Smooth muscle cell (in vitro differentiated cells): Measurements from ENCODE around the gene CFAP45. TPM values are rescaled to one million over a fixed set of nuclear protein-coding genes. Genes with fewer than 3 reads are reported as not detected.
A peak's percentile ranks its signal among the peaks of the same experiment; 100 is the strongest.

Experiments used
- DNase-seq: peaks from one replicate; lab custom pipeline; 2025; ENCODE audit not compliant: unreplicated experiment; lab: John Stamatoyannopoulos, UW
- H2AFZ ChIP-seq: fragments of 200-600 bp; sonication (generic); 2 replicates; pipeline ENCODE4 v1.6.0; 2016; ENCODE audit warnings: antibody characterized with exemption, low read depth, mild to moderate bottlenecking
- H3F3A ChIP-seq: fragments of 200-600 bp; sonication (generic); 2 replicates; pipeline ENCODE4 v1.6.0; 2017; ENCODE audit warnings: antibody characterized with exemption, low read depth
- H3K27ac ChIP-seq: fragments of 200-600 bp; sonication (generic); 2 replicates; pipeline ENCODE4 v1.5.1; 2016; ENCODE audit warnings: low read depth, mild to moderate bottlenecking
- H3K27me3 ChIP-seq: fragments of 200-600 bp; sonication (generic); 2 replicates; pipeline ENCODE4 v1.6.1; 2016; ENCODE audit warnings: low read depth, mild to moderate bottlenecking
- H3K36me3 ChIP-seq: fragments of 200-600 bp; sonication (generic); 2 replicates; pipeline ENCODE4 v1.5.1; 2016; ENCODE audit warnings: low read depth
- H3K4me1 ChIP-seq: fragments of 200-600 bp; sonication (generic); 2 replicates; pipeline ENCODE4 v1.5.1; 2016; ENCODE audit warnings: low read depth
- H3K4me2 ChIP-seq: fragments of 200-600 bp; sonication (generic); 2 replicates; pipeline ENCODE4 v1.6.0; 2016; ENCODE audit warnings: mild to moderate bottlenecking
- H3K4me3 ChIP-seq: fragments of 200-600 bp; sonication (generic); 2 replicates; pipeline ENCODE4 v1.5.1; 2016; ENCODE audit warnings: mild to moderate bottlenecking
- H3K79me2 ChIP-seq: fragments of 200-600 bp; sonication (generic); 2 replicates; pipeline ENCODE4 v1.6.0; 2016; ENCODE audit warnings: low read depth, mild to moderate bottlenecking
- H3K9ac ChIP-seq: fragments of 200-600 bp; sonication (generic); 2 replicates; pipeline ENCODE4 v1.6.0; 2016; ENCODE audit warnings: low read depth
- H3K9me3 ChIP-seq: fragments of 200-600 bp; sonication (generic); replicated peaks from 2 replicates; pipeline ENCODE4 v1.5.1; 2016; ENCODE audit warnings: low read depth
- H4K20me1 ChIP-seq: fragments of 200-600 bp; sonication (generic); 2 replicates; pipeline ENCODE4 v1.6.0; 2016; ENCODE audit warnings: low read depth
- WGBS: methylation state at CpG from one replicate; pipeline ENCODE4 v1.1.7; 2016; ENCODE audit warnings: low lambda C conversion rate; 5-methylcytosine and 5-hydroxymethylcytosine counted together
- polyA plus RNA-seq: library from polyadenylated mRNA; unstranded; fragments of >200 nt; fragmentation: Nextera tagmentation; extraction: Ambion mirVana; gene quantifications from 2 replicates; pipeline ENCODE4 v1.2.1, GENCODE V29; 2016
- total RNA-seq: library from RNA; depleted of rRNA; stranded (reverse); fragments of >200 nt; gene quantifications from 2 replicates; pipeline ENCODE4 v1.2.3, GENCODE V29; 2014
- TF ChIP-seq, protein P1 (sequence below): fragments of 200-600 bp; sonication (generic); IDR thresholded peaks from 2 replicates; pipeline ENCODE4 v1.5.1; 2017; ENCODE audit warnings: borderline replicate concordance, mild to moderate bottlenecking, antibody characterized with exemption; ENCODE audit not compliant: insufficient read depth, poor library complexity, severe bottlenecking

CFAP45 gene
- total and polyA plus RNA-seq, 2 experiments from 2014 or later, result 1.2 to 1.3 TPM

DNA sequence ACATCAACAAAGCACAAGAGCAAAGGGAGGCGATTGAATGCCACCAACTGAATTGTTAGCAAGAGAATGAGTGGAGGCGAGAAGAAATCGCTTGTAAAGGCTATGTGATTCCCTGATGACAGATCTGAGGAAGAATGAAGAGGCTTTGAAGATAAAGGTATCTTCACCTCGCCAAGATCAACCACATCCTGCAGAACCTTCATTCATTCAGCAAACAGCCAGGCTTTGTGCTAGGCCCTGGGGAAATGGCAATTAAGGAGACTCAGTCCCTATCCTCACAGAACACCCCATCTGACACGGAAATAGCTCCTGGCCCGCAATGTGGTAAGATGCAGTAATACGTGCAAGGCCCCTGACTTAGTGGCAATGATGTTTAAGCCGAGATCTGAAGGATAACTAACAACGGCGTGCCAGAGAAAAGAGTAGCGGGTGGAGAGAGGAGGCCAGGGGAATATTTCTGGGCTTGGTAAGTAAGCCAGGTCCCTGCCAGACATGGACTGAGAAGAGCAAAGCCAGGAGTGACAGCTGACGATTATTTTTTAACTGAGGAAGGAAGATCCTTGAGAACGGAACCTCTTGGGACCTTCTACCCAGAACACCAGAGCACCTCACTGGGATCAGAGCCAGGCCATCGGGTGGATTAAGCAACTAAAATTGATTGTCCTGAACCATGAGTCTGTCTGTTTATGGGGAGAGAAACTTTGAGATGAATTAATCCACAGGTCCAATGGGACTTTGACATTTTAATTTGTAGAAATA is 32.9 kb downstream of the CFAP45 start:
- H3K36me3 ChIP-seq, result no peaks in the 10 kb centered on the region
- H3K27ac ChIP-seq, result peak overlapping the region; percentile 7
- peaks cover 13% of the 10 kb centered on the region for H3K4me1 ChIP-seq
- 49% methylated on average over 14 of the region's 14 CpGs for WGBS
- H3K4me3 ChIP-seq, result no peak overlapping the region
- no peak overlapping the region for H3K9ac ChIP-seq
- TF ChIP-seq, protein P1, sequence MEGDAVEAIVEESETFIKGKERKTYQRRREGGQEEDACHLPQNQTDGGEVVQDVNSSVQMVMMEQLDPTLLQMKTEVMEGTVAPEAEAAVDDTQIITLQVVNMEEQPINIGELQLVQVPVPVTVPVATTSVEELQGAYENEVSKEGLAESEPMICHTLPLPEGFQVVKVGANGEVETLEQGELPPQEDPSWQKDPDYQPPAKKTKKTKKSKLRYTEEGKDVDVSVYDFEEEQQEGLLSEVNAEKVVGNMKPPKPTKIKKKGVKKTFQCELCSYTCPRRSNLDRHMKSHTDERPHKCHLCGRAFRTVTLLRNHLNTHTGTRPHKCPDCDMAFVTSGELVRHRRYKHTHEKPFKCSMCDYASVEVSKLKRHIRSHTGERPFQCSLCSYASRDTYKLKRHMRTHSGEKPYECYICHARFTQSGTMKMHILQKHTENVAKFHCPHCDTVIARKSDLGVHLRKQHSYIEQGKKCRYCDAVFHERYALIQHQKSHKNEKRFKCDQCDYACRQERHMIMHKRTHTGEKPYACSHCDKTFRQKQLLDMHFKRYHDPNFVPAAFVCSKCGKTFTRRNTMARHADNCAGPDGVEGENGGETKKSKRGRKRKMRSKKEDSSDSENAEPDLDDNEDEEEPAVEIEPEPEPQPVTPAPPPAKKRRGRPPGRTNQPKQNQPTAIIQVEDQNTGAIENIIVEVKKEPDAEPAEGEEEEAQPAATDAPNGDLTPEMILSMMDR, result no peak
- H3K4me2 ChIP-seq, result peak overlapping the region; percentile 19
- peaks cover 3% of the 10 kb centered on the region for H3F3A ChIP-seq
- H3K27me3 ChIP-seq, result no peaks in the 10 kb centered on the region
- no peak for DNase-seq
- H3K9me3 ChIP-seq, result no peaks in the 10 kb centered on the region
- H2AFZ ChIP-seq, result no peak overlapping the region
- H4K20me1 ChIP-seq, result no peaks in the 10 kb centered on the region
- no peaks in the 10 kb centered on the region for H3K79me2 ChIP-seq

GRCh38 chr1:159866066-159866465 is 33.9 kb downstream of the CFAP45 start:
- Histone ChIP-seq H4K20me1 (no peaks in the 10 kb centered on the region), H3K4me3 (no peak overlapping the region), H3K27ac (no peak overlapping the region), H3K9me3 (no peaks in the 10 kb centered on the region), H3K4me1 (peaks cover 13% of the 10 kb centered on the region), H3K9ac (no peak overlapping the region), H3K36me3 (no peaks in the 10 kb centered on the region), H2AFZ (no peak overlapping the region), H3K4me2 (peak overlapping the region; percentile 19), H3K27me3 (no peaks in the 10 kb centered on the region), H3F3A (peaks cover 3% of the 10 kb centered on the region), H3K79me2 (no peaks in the 10 kb centered on the region)
- TF ChIP-seq, protein P1, result no peak
- DNase-seq, result no peak
- WGBS, result 38% methylated on average over 1 of the region's 1 CpG

DNA sequence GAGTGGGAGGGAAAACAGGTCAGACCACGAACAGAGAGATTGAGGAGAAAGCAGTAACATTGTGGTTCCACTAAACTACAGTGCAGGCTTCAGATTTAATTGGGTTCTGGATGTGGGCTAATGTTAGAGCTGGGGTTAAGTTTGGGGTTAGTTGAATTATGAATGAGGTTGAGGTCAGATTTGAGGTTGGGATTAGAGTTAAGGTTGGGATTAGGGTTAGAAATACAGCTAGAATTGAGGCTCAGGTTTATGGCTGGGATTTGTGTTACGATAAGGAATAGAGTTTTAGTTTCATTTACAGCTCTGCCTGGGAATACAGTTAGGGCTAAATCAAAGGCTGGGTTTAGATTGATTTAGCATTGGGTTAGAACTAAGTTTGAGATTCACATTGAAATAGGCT is 35.7 kb downstream of the CFAP45 start:
- H3K4me1 ChIP-seq, result peaks cover 13% of the 10 kb centered on the region
- no peak overlapping the region for H3K4me3 ChIP-seq
- H4K20me1 ChIP-seq, result no peaks in the 10 kb centered on the region
- H3K9me3 ChIP-seq, result no peaks in the 10 kb centered on the region
- no peaks in the 10 kb centered on the region for H3K36me3 ChIP-seq
- TF ChIP-seq, protein P1, result no peak
- H3F3A ChIP-seq, result peaks cover 3% of the 10 kb centered on the region
- H3K79me2 ChIP-seq, result no peaks in the 10 kb centered on the region
- H3K27ac ChIP-seq, result no peak overlapping the region
- no peak overlapping the region for H3K4me2 ChIP-seq
- no peak for DNase-seq
- no peak overlapping the region for H2AFZ ChIP-seq
- WGBS, result 74% methylated on average over 2 of the region's 2 CpGs
- H3K27me3 ChIP-seq, result no peaks in the 10 kb centered on the region
- no peak overlapping the region for H3K9ac ChIP-seq

DNA sequence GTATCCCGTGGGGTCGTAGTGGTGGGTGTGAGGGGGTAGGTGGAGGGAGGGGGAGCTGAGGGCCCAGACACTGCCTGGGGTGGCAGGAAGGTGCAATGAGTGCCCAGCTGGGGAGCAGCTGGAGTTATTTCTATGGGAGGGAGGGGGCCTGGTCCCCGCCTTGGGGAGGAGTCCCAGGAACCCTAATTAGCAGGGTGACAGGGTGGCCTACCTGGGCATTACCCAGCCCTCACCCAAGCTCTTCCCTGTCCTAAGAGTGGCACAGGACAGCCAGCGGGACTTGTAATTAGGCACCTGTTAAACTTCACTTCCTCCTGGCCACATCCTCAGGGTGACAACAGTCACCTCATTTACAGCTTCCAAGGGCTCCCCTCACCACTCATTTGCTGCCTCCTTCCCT is 37.4 kb downstream of the CFAP45 start, which contains the start of gene VSIG8:
VSIG8 (minus strand) TSS at position 101 of the 400 bp plus-strand sequence. CDS start 136 bp downstream, outside the sequence.
- 96% methylated on average over 4 of the region's 4 CpGs for WGBS
- no peaks in the 10 kb centered on the region for H3K79me2 ChIP-seq
- TF ChIP-seq, protein P1, result no peak

More for the DNA sequence above, 37.4 kb downstream of the CFAP45 start, which contains the start of gene VSIG8:
- Histone ChIP-seq H3K4me3 (no peak within 1 kb of the TSS), H3K27ac (no peak within 1 kb of the TSS), H3K36me3 (no peaks in the 10 kb centered on the region), H3F3A (peaks cover 3% of the 10 kb centered on the region), H4K20me1 (no peaks in the 10 kb centered on the region), H2AFZ (no peak within 1 kb of the TSS), H3K27me3 (no peaks in the 10 kb centered on the region), H3K4me1 (peaks cover 8% of the 10 kb centered on the region), H3K4me2 (no peak within 1 kb of the TSS), H3K9me3 (no peaks in the 10 kb centered on the region), H3K9ac (no peak within 1 kb of the TSS)
- no peak for DNase-seq
